C4-2B (cell line): ENCODE results near the gene KDM5A.

Experiments
- ZFX ChIP-seq: fragments of 450-650 bp; IDR thresholded peaks from 2 replicates; pipeline ENCODE4 v1.6.1; 2017
- TF ChIP-seq, protein P1 (sequence below): fragments of 450-650 bp; conservative IDR thresholded peaks from 2 replicates; pipeline ENCODE4 v1.5.1; 2017; ENCODE audit warnings: mild to moderate bottlenecking

GRCh38 chr12:272942-273341 lies 116.2 kb downstream of the KDM5A start:
- TF ChIP-seq, protein P1, sequence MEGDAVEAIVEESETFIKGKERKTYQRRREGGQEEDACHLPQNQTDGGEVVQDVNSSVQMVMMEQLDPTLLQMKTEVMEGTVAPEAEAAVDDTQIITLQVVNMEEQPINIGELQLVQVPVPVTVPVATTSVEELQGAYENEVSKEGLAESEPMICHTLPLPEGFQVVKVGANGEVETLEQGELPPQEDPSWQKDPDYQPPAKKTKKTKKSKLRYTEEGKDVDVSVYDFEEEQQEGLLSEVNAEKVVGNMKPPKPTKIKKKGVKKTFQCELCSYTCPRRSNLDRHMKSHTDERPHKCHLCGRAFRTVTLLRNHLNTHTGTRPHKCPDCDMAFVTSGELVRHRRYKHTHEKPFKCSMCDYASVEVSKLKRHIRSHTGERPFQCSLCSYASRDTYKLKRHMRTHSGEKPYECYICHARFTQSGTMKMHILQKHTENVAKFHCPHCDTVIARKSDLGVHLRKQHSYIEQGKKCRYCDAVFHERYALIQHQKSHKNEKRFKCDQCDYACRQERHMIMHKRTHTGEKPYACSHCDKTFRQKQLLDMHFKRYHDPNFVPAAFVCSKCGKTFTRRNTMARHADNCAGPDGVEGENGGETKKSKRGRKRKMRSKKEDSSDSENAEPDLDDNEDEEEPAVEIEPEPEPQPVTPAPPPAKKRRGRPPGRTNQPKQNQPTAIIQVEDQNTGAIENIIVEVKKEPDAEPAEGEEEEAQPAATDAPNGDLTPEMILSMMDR = no peak
- TF ChIP-seq ZFX = no peak
